Ecto neural progenitor cell (in vitro differentiated cells): ENCODE results near the gene MAP4K4.
"Not testable (repeated sequence)": the region's sequence is repeated elsewhere in the genome, so short reads cannot be mapped to it uniquely, and the experiment has no call there.

Source experiments
- DNase-seq: peaks from one replicate; pipeline ENCODE4 v3.0.0-alpha.2; 2018; ENCODE audit warnings: low spot score

The MAP4K4 gene

GRCh38 chr2:101768556-101769220 is 71.2 kb downstream of the MAP4K4 start:
- no peak for DNase-seq

GRCh38 chr2:101769726-101770125 is 72.2 kb downstream of the MAP4K4 start:
- DNase-seq: not testable (repeated sequence)

GRCh38 chr2:101770726-101771125 is 73.2 kb downstream of the MAP4K4 start:
- DNase-seq: no peak

- no peak for DNase-seq
These were observed 73.9 kb downstream of the MAP4K4 start for GRCh38 chr2:101771227-101771902.

GRCh38 chr2:101771910-101772321 is 74.4 kb downstream of the MAP4K4 start:
- DNase-seq: no peak

- DNase-seq: no peak
These were observed 75.6 kb downstream of the MAP4K4 start for GRCh38 chr2:101773137-101773536.

- not testable (repeated sequence) for DNase-seq
These were observed 76.5 kb downstream of the MAP4K4 start for GRCh38 chr2:101773961-101774360.

GRCh38 chr2:101775092-101775491 is 77.6 kb downstream of the MAP4K4 start:
- no peak for DNase-seq

- no peak for DNase-seq
These were observed 78.1 kb downstream of the MAP4K4 start for GRCh38 chr2:101775636-101776035.

- no peak for DNase-seq
These were observed 78.9 kb downstream of the MAP4K4 start for GRCh38 chr2:101776172-101777043.

- no peak for DNase-seq
These were observed 79.8 kb downstream of the MAP4K4 start for GRCh38 chr2:101777337-101777736.

- DNase-seq: no peak
These were observed 80.6 kb downstream of the MAP4K4 start for GRCh38 chr2:101778102-101778501.

GRCh38 chr2:101779190-101779589 is 81.7 kb downstream of the MAP4K4 start:
- DNase-seq: no peak

- DNase-seq: no peak
These were observed 82.1 kb downstream of the MAP4K4 start for GRCh38 chr2:101779656-101780055.

- DNase-seq: no peak
These were observed 83.8 kb downstream of the MAP4K4 start for GRCh38 chr2:101781326-101781725.

- no peak for DNase-seq
These were observed 84.4 kb downstream of the MAP4K4 start for GRCh38 chr2:101781791-101782426.

- DNase-seq: no peak
These were observed 84.9 kb downstream of the MAP4K4 start for GRCh38 chr2:101782427-101782792.

- no peak for DNase-seq
These were observed 89.6 kb downstream of the MAP4K4 start for GRCh38 chr2:101787097-101787496.

- DNase-seq: no peak
These were observed 91.1 kb downstream of the MAP4K4 start for GRCh38 chr2:101788565-101788964.

GRCh38 chr2:101788995-101789970 is 91.8 kb downstream of the MAP4K4 start:
- DNase-seq: no peak

GRCh38 chr2:101790416-101790815 is 92.9 kb downstream of the MAP4K4 start:
- no peak for DNase-seq
